Anterior cingulate cortex (tissue), 58 donors: ENCODE data around the gene MRPS2.
A peak's percentile ranks its signal among the peaks of the same experiment; 100 is the strongest.

Experiments used
- DNase-seq, 58 donors: peaks; one replicate each; lab custom pipeline; 2025; lab: John Stamatoyannopoulos, UW

MRPS2 gene

DNA sequence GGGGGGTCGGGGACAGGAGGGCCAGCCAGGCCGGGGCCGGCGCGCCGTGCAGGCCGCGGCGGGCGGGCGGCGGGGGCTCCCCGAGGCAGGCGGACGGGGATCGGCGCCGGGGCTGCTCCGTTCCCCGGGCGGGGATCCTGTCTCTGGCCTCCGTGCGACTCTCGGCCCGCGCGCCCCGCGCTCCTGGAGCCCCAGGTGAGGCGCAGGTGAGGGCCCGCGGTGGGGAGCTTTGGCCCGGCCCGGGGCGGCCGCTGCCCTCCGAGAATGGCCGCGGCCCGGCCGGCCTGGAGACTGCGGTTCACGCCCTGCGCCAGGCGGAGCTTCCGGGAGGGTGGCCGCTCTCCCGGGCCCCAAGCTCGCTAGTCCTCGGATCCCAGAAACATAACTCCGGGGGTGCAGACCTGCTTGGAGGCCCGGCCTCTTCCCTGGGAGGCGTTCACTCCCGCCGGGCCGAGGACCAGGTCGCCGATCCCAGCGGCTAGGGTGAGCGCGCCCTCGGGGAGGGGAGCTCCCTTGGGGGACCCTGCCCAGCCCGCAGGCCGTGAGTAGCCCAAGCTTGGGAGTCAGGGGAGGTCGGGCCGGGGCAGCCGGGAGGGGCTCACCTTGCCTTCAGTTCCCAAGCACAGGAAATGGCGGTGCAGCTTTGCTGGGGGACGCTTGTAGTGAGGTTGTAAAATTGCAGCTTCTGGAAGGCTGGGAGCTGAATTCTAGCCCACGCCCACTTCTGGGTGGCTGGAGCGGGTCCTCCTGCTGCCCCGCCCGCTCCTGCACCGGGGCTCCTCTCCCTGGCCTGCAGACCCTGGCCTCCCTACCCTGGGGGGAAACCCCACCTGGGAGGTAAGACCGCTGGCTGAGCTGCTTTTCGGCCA is 20.2 kb upstream of the MRPS2 start:
- peak in 12 of 58 donors; percentile 7 to 51 (median 24) for DNase-seq

- DNase-seq: no peak
Observed at GRCh38 chr9:135480940-135481310, 19.6 kb upstream of the MRPS2 start.

- no peak for DNase-seq
Observed at GRCh38 chr9:135482015-135482754, 18.3 kb upstream of the MRPS2 start.

GRCh38 chr9:135484460-135485277 is 15.8 kb upstream of the MRPS2 start:
- no peak for DNase-seq

DNA sequence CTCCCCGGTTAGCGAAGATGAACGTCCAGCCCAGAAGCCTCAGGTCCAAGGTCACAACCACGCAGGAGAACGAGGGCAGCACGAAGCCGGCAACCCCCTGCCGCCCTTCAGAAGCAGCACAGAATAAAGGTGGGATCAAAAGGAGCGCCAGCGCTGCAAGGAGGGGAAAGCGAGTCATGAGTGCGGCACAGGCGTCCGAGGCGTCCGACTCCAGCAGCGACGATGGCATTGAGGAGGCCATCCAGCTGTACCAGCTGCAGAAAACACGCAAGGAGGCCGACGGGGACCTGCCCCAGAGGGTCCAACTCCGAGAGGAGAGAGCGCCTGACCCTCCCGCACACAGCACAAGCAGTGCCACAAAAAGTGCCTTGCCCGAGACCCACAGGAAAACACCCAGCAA is 15.1 kb upstream of the MRPS2 start:
- no peak for DNase-seq

DNA sequence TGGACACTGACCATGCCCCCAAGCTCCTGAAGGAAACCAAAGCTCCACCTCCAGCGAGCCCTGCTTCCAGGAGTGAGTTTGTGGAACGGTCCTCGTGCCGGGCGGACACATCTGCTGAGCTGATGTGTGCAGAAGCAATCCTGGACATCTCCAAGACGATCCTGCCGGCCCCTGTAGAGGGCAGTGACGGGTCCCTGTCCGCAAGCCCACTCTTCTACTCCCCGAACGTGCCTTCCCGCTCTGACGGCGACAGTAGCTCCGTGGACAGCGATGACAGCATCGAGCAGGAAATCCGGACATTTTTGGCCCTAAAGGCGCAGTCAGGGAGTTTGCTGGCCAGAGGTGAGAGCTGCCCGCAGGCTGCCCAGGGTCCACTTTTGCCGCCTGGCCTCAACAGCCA is 14.7 kb upstream of the MRPS2 start:
- DNase-seq: no peak

GRCh38 chr9:135486267-135487065 is 14.0 kb upstream of the MRPS2 start:
- DNase-seq: no peak

DNA sequence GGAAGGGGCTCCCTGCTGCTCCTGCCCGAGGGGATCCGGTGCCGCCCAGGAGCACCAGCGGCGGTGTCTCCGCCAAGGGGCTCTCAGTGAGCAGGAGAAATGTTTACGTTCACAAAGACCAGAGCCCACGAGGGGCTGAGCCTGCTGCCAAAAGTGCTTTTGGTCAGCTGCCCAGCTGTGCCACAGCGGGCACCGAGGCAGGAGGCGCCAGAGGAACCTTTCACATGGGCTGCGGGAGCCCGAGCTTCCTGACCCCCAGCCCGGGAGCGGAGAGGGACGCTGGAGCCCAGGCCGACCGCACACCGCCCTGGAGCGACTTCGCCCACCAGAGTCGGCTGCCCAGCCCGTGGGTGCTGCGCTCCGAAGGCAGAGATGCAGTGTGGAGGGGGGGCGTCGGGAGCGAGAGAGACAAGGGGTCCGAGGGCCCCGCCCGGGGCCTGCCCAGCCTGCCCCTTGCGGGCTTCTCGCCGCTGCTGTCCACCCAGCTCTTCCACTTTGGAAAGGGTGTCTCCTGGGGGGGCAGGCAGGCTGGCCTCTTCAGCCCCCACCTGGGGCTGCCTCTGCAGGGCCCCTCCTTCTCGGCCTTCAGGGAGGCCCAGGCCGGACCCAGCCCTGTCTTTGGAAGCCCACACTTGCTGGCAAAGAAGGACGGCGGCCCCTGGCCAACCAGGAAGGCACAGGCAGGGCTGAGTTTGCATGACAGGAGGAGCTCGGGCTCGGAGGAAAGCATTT is 13.0 kb upstream of the MRPS2 start:
- DNase-seq: no peak

DNA sequence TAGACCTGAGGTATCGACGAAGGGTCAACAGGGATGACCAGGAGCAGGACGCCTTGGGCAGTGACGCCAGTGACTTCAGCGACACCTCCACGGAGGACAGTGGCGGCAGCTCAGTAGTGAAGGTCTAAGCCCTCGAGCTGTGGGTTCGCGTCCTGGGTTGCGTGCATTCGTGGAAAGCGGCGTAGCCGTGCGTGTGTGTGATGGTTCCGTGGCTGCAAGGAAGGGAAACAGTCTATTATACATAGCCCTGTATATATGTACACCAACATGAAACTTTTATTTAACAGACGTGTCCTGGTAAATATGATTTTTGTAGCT is 12.5 kb upstream of the MRPS2 start:
- DNase-seq: no peak

DNA sequence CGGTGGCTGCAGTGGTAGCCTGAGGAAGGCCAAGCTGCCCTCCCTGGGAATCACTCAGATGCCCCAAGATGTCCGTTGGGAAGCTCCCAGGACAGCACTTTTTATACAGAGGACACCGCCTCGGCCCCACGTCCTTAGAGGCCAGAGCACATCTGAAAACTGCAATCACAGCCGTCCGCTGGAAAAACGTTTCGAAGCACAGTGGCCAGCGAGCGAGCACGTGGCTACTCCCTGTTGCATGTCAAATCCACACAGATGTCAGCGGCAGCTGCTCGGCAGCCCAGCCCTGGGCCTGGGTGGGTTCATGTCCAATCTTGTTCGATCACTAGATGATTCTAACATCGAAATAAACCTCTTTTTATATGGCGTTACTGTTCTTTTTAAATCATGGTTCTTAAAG is 12.0 kb upstream of the MRPS2 start:
- no peak for DNase-seq

GRCh38 chr9:135489188-135489906 is 11.1 kb upstream of the MRPS2 start:
- no peak for DNase-seq

GRCh38 chr9:135490166-135490870 is 10.2 kb upstream of the MRPS2 start:
- DNase-seq: no peak

- no peak for DNase-seq
Observed at GRCh38 chr9:135490980-135491464, 9.5 kb upstream of the MRPS2 start.

GRCh38 chr9:135491764-135492163 is 8.7 kb upstream of the MRPS2 start:
- DNase-seq: no peak

GRCh38 chr9:135492886-135493669 is 7.4 kb upstream of the MRPS2 start:
- no peak for DNase-seq

DNA sequence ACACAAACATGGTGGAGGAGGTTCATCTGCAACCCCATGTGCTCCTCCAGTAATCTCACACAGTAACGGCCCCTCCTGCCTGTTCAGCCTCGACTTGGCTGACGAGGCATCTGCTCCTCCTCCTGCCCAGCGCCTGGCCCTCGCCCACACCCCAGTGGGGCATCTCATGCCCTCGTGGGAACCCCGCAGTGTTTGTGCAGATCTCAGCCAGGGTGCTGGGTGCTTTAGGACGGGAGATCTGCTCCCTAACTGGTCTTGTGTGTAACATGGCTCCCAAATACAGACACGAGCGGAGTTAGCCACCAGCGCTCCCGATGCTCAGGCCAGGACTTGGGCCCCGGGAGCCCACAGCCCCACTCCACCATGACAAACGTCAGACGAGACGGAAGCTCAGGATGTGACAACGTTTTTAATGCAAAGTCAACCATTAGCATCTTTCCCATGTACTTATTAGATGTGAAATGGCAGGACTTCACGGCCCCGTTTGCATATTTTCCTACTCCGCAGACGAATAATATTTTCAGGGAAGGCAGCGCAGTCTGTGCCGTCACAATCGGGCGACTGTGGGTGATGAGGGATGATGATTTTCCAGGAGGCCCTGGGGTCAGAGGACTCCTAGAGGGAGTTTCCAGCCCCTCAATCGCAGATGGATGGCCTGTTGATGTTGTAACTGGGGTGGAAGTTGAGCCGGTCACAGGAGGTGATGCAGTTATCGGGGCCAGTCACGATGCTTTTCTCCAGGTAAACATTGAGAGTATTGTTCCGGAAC is 5.5 kb upstream of the MRPS2 start:
- DNase-seq: no peak
